HepG2 (cell line): ENCODE data around the gene FGD2. TPM values are rescaled to one million over a fixed set of nuclear protein-coding genes. Genes with fewer than 3 reads are reported as not detected.

ENCODE experiments used
- ATAC-seq: fragments of 200-7000 bp; cut with Tn5 transposase; 3 replicates; pipeline ENCODE4 v1.9.1; 2020; ENCODE audit warnings: mild to moderate bottlenecking, moderate library complexity
- BruUV-seq: library from RNA; stranded (reverse); fragments of 400-500 nt; replicated peaks from 2 replicates; lab custom pipeline; 2021; lab: Mats Ljungman, UMichigan
- CTCF ChIA-PET: fragments of 300-600 bp; formaldehyde crosslinking; extraction: SDS; loops from one replicate; lab custom pipeline; 2021; ENCODE audit warnings: low total read pairs, inconsistent platforms, low intra/inter-chr PET ratio; lab: Yijun Ruan, JAX
- POLR2A ChIA-PET: fragments of 350-600 bp; sonication (Branson Sonifier 250); formaldehyde crosslinking; loops from one replicate; lab custom pipeline; 2020; ENCODE audit warnings: antibody characterized with exemption, inconsistent platforms; lab: Yijun Ruan, JAX
- DNase-seq: peaks from one replicate; pipeline ENCODE4 v3.0.0-alpha.2; 2015; ENCODE audit warnings: low spot score
- FAIRE-seq: peaks from 3 replicates; lab custom pipeline; 2011; peaks lifted over from hg19 to GRCh38; lab: Jason Lieb, UNC
- H2AFZ ChIP-seq: one replicate; pipeline ENCODE4 v1.6.1; 2011; ENCODE audit warnings: low read length, inconsistent platforms
- H3K27ac ChIP-seq: fragments of 300-600 bp; 3 replicates; pipeline ENCODE4 v1.8.0; 2011; ENCODE audit warnings: mixed run types, mild to moderate bottlenecking, mixed read lengths, low read length, inconsistent platforms; ENCODE audit not compliant: insufficient read depth; ENCODE audit errors: extremely low read length
- H3K27me3 ChIP-seq, 2 experiments: fragments of 200-600 bp in 1 of 2; 2 replicates in 1 of 2; 3 replicates in 1 of 2; pipeline versions ENCODE4 v1.6.0 to v1.8.0; 2011; ENCODE audit warnings: low read length in 2 of 2, mild to moderate bottlenecking in 2 of 2, moderate library complexity in 2 of 2, inconsistent platforms in 1 of 2; ENCODE audit not compliant: insufficient read depth in 2 of 2, control insufficient read depth in 1 of 2
- H3K36me3 ChIP-seq, 2 experiments: fragments of 200-600 bp in 1 of 2; replicated peaks in 1 of 2; 2 replicates in 1 of 2; 3 replicates in 1 of 2; pipeline versions ENCODE4 v1.5.1 to v1.8.0; 2011; ENCODE audit warnings: low read length in 2 of 2, inconsistent platforms in 1 of 2; ENCODE audit not compliant: insufficient read depth in 2 of 2, control insufficient read depth in 1 of 2
- H3K4me1 ChIP-seq: 2 replicates; pipeline ENCODE4 v1.5.1; 2012; ENCODE audit warnings: low read length, inconsistent platforms; ENCODE audit not compliant: insufficient read depth
- H3K4me2 ChIP-seq: 2 replicates; pipeline ENCODE4 v1.6.0; 2011; ENCODE audit warnings: low read depth, low read length, inconsistent platforms
- H3K4me3 ChIP-seq, 3 experiments: fragments of 200-600 bp in 1 of 3; sonication (generic), shearing (Covaris generic) in 1 of 3; replicated peaks in 1 of 3; 2 replicates each; pipeline ENCODE4 v1.5.1; 2011 to 2016; ENCODE audit warnings: low read length in 3 of 3, inconsistent platforms in 2 of 3, low read depth in 2 of 3, mild to moderate bottlenecking in 2 of 3, control low read depth in 1 of 3, mixed read lengths in 1 of 3; ENCODE audit not compliant: insufficient read depth in 1 of 3
- H3K79me2 ChIP-seq: one replicate; pipeline ENCODE4 v1.6.1; 2011; ENCODE audit warnings: low read length, inconsistent platforms; ENCODE audit not compliant: insufficient read depth
- H3K9ac ChIP-seq: 2 replicates; pipeline ENCODE4 v1.6.0; 2011; ENCODE audit warnings: mild to moderate bottlenecking, low read depth, low read length, inconsistent platforms; ENCODE audit not compliant: insufficient read depth
- H3K9me3 ChIP-seq: 2 replicates; pipeline ENCODE4 v1.5.1; 2012; ENCODE audit warnings: mild to moderate bottlenecking, low read length
- H4K20me1 ChIP-seq: 2 replicates; pipeline ENCODE4 v1.6.0; 2011; ENCODE audit warnings: inconsistent platforms, mild to moderate bottlenecking, low read length, moderate library complexity; ENCODE audit not compliant: insufficient read depth
- AHR ChIP-seq: IDR thresholded peaks from 2 replicates; pipeline ENCODE4 v1.6.1; 2018; ENCODE audit warnings: missing genetic modification reagents, missing compliant biosample characterization
- ELF4 ChIP-seq: sonication (generic); formaldehyde crosslinking; IDR thresholded peaks from 2 replicates; pipeline ENCODE4 v1.5.0; 2020; ENCODE audit warnings: missing genetic modification reagents, mild to moderate bottlenecking, moderate library complexity, borderline replicate concordance
- HNRNPL ChIP-seq: fragments of 200-400 bp; formaldehyde crosslinking; IDR thresholded peaks from 2 replicates; pipeline ENCODE4 v1.6.1; 2017; ENCODE audit warnings: mild to moderate bottlenecking, low read depth, low read length
- NFKB2 ChIP-seq: sonication (generic); formaldehyde crosslinking; IDR thresholded peaks from 2 replicates; pipeline ENCODE4 v1.4.0; 2020; ENCODE audit warnings: missing genetic modification reagents, borderline replicate concordance
- RORA ChIP-seq: sonication (generic); formaldehyde crosslinking; IDR thresholded peaks from 2 replicates; pipeline ENCODE4 v1.5.0; 2020; ENCODE audit warnings: mild to moderate bottlenecking, missing genetic modification reagents, moderate library complexity
- ZNF513 ChIP-seq: sonication (generic); formaldehyde crosslinking; conservative IDR thresholded peaks from 2 replicates; pipeline ENCODE4 v1.5.0; 2020; ENCODE audit warnings: missing genetic modification reagents
- ZSCAN9 ChIP-seq: IDR thresholded peaks from 2 replicates; pipeline ENCODE4 v1.6.1; 2016; ENCODE audit warnings: borderline replicate concordance
- WGBS: methylation state at CpG from one replicate; pipeline ENCODE4 v1.1.6; 2017; ENCODE audit warnings: low lambda C conversion rate; 5-methylcytosine and 5-hydroxymethylcytosine counted together
- in situ Hi-C: cut with HindIII; loops from 2 replicates; pipeline ENCODE4 v1.10.0; 2017; ENCODE audit warnings: low pct_unique_long_range_greater_than_20kb; ENCODE audit not compliant: extremely low pct_ligation_motif_present
- intact Hi-C: fragments of 100-400 bp; cut with micrococcal nuclease; formaldehyde crosslinking; loops from one replicate; pipeline ENCODE4 v1.10.0; 2022; ENCODE audit not compliant: unreplicated experiment
- polyA plus RNA-seq, 8 experiments: library from polyadenylated mRNA; depleted of rRNA in 3 of 8; stranded (reverse) in 7 of 8; unstranded in 1 of 8; fragments of >200 nt; fragmentation: Illumina TruSeq in 4 of 8; extraction: Trizol in 4 of 8; gene quantifications; 2 replicates each; pipeline versions ENCODE4 v1.2.1 to v1.2.3, GENCODE V29; 2011 to 2016; ENCODE audit warnings: low read depth in 4 of 8, missing spikeins in 1 of 8, mixed read lengths in 1 of 8; ENCODE audit not compliant: insufficient read depth in 1 of 8
- total RNA-seq, 5 experiments: library from RNA; depleted of rRNA; stranded (reverse); fragments of >200 nt; fragmentation: Illumina TruSeq; extraction: Trizol; gene quantifications; 2 replicates each; pipeline ENCODE4 v1.2.3, GENCODE V29; 2016; ENCODE audit warnings: low read depth in 1 of 5
- TF ChIP-seq, protein P1 (sequence below): sonication (generic); formaldehyde crosslinking; IDR thresholded peaks from 2 replicates; pipeline ENCODE4 v1.5.1; 2020; ENCODE audit warnings: missing genetic modification reagents, mild to moderate bottlenecking, borderline replicate concordance
- TF ChIP-seq, protein P2 (sequence below): sonication (generic); formaldehyde crosslinking; IDR thresholded peaks from 2 replicates; pipeline ENCODE4 v1.4.0; 2020; ENCODE audit warnings: missing genetic modification reagents
- TF ChIP-seq, protein P3 (sequence below): IDR thresholded peaks from 2 replicates; pipeline ENCODE4 v1.6.1; 2016
- TF ChIP-seq, protein P4 (sequence below): sonication (generic); formaldehyde crosslinking; IDR thresholded peaks from 2 replicates; pipeline ENCODE4 v1.4.0; 2020; ENCODE audit warnings: missing genetic modification reagents

Gene FGD2
- total and polyA plus RNA-seq, 2 of the 13 experiments (the other 11 are each of a cell fraction or from before 2014, with no cell fraction given) = not detected

DNA sequence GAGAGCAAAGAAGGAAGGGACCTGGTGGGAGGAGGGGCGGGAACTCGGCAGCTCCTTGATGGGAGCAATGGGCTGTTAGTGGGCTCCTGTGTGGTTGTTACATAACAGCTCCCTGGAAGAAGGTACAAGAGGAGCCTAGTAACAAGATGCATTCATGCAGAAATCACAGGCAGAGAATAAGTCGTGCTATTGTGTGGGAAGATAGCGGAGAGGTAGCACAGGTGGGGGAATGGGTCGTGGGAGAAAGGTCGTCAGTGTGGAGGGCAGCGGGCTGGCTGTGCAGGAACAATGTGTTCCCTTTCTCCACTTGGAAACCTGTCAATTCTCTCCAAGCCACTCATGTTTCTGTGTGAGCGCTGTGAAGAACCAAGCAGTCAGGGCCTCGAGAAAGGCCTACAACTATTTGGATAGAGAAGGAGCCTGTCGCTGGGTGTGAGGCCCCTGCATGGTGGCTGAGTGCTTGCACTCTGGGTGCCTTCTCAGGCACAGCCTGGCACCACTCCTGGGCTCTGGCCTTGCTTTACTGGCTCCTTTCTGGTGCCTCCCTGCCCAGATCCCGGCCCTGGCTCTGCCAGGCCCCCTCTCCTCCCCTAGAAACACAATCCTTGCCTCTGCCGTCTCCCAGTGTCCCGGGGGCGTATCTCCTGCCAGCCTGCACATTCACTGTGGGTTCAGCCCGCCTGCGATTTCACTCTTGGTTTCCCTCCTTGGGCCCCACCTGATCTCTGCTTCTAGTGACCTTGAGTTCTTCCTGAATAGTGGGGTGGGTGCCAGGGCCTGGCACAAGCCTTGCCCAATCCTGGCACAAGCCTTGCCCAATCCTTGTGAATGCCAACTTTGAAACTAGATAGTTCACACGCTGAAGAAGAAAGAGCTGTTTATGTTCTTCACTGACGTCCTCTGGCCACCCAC lies 7.4 kb upstream of the FGD2 start:
- H4K20me1 ChIP-seq = no peaks in the 10 kb centered on the region
- no peaks in the 10 kb centered on the region for H3K9me3 ChIP-seq
- ATAC-seq (peak; percentile 17; the same call in 2 of the 3 replicates), FAIRE-seq (no peak), DNase-seq (no peak)
- no peak overlapping the region for H2AFZ ChIP-seq
- intact Hi-C loops (no loop called here), in situ Hi-C loops (no loop called here)
- peaks cover 7 to 77% of the 10 kb centered on the region in 2 experiments for H3K27me3 ChIP-seq
- H3K27ac ChIP-seq = no peak overlapping the region
- 28% methylated on average over 16 of the region's 18 CpGs for WGBS
- no peak overlapping the region for H3K4me2 ChIP-seq
- no peaks in the 10 kb centered on the region for H3K36me3 ChIP-seq
- CTCF ChIA-PET = no interaction called here
- no TSS peak for BruUV-seq
- TF ChIP-seq HNRNPL = peak; percentile 93
- no peak for TF ChIP-seq ZSCAN9 (CRISPR knock-in tag)
- TF ChIP-seq NFKB2 (CRISPR knock-in tag) = 0 out of 2 replicates have a peak, but pooled peaks have one; percentile 22
- TF ChIP-seq, protein P1, sequence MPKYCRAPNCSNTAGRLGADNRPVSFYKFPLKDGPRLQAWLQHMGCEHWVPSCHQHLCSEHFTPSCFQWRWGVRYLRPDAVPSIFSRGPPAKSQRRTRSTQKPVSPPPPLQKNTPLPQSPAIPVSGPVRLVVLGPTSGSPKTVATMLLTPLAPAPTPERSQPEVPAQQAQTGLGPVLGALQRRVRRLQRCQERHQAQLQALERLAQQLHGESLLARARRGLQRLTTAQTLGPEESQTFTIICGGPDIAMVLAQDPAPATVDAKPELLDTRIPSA = no peak
- TF ChIP-seq, protein P2, sequence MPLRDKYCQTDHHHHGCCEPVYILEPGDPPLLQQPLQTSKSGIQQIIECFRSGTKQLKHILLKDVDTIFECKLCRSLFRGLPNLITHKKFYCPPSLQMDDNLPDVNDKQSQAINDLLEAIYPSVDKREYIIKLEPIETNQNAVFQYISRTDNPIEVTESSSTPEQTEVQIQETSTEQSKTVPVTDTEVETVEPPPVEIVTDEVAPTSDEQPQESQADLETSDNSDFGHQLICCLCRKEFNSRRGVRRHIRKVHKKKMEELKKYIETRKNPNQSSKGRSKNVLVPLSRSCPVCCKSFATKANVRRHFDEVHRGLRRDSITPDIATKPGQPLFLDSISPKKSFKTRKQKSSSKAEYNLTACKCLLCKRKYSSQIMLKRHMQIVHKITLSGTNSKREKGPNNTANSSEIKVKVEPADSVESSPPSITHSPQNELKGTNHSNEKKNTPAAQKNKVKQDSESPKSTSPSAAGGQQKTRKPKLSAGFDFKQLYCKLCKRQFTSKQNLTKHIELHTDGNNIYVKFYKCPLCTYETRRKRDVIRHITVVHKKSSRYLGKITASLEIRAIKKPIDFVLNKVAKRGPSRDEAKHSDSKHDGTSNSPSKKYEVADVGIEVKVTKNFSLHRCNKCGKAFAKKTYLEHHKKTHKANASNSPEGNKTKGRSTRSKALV (CRISPR knock-in tag) = no peak
- no peak for TF ChIP-seq AHR (CRISPR knock-in tag)
- TF ChIP-seq ZNF513 (CRISPR knock-in tag) = no peak
- TF ChIP-seq ELF4 (CRISPR knock-in tag) = no peak
- TF ChIP-seq, protein P3, sequence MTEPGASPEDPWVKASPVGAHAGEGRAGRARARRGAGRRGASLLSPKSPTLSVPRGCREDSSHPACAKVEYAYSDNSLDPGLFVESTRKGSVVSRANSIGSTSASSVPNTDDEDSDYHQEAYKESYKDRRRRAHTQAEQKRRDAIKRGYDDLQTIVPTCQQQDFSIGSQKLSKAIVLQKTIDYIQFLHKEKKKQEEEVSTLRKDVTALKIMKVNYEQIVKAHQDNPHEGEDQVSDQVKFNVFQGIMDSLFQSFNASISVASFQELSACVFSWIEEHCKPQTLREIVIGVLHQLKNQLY = no peak
- TF ChIP-seq, protein P4, sequence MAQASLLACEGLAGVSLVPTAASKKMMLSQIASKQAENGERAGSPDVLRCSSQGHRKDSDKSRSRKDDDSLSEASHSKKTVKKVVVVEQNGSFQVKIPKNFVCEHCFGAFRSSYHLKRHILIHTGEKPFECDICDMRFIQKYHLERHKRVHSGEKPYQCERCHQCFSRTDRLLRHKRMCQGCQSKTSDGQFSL (CRISPR knock-in tag) = no peak
- no peak for TF ChIP-seq RORA (CRISPR knock-in tag)
- no peak overlapping the region for H3K4me3 ChIP-seq
- H3K4me1 ChIP-seq = 0 out of 2 replicates have a peak, but pooled peaks cover 12% of the 10 kb centered on the region
- POLR2A ChIA-PET = interaction anchor here (1.1 kb wide), 1 partner anchor 12 kb away, joined by 4 read pairs; the partner anchor contains the start of gene MTCH1
- H3K79me2 ChIP-seq = no peaks in the 10 kb centered on the region
- no peak overlapping the region for H3K9ac ChIP-seq
